ENCODE results near the gene SLC22A3. TPM values are rescaled to one million over a fixed set of nuclear protein-coding genes. Genes with fewer than 3 reads are reported as not detected.

Gene SLC22A3
- total and polyA plus RNA-seq, 2 experiments from 2014 or later = 34.9 to 40.3 TPM

GRCh38 chr6:160437775-160438174 is 89.6 kb downstream of the SLC22A3 start:
- TF ChIP-seq EZH2phosphoT487 (IDR thresholded peaks at IDR 0.05; ENCODE audit: low read depth, severe bottlenecking, unreplicated experiment) (no peak), EZH2 (IDR thresholded peaks at IDR 0.05; ENCODE audit: borderline replicate concordance) (no peak), CTCF (IDR thresholded peaks at IDR 0.05; ENCODE audit: poor library complexity) (no peak)
- Histone ChIP-seq H3K36me3 (replicated peaks; ENCODE audit: insufficient read depth, low read depth) (no peaks in the 10 kb centered on the region), H3K4me1 (ENCODE audit: insufficient read depth) (no peaks in the 10 kb centered on the region), H3K4me2 (no peak overlapping the region), H3K4me3 (no peak overlapping the region), H2AFZ (no peak overlapping the region), H3K27me3 (no peaks in the 10 kb centered on the region), H3K27ac (no peak overlapping the region), H3K9me2 (replicated peaks; ENCODE audit: insufficient read depth) (no peaks in the 10 kb centered on the region), H3K9me3 (ENCODE audit: low read depth) (no peaks in the 10 kb centered on the region), H4K20me1 (ENCODE audit: insufficient read depth, poor library complexity, severe bottlenecking) (no peaks in the 10 kb centered on the region), H3K79me2 (no peaks in the 10 kb centered on the region)
- 86% methylated on average over 4 of the region's 4 CpGs for WGBS (ENCODE audit: low lambda C conversion rate, missing lambda C conversion rate)
- DNase-seq (ENCODE audit: low spot score) = no peak

GRCh38 chr6:160438481-160438880 is 90.3 kb downstream of the SLC22A3 start:
- Histone ChIP-seq H3K9me2 (replicated peaks; ENCODE audit: insufficient read depth) (no peaks in the 10 kb centered on the region), H3K4me1 (ENCODE audit: insufficient read depth) (no peaks in the 10 kb centered on the region), H2AFZ (no peak overlapping the region), H3K4me3 (no peak overlapping the region), H3K27ac (no peak overlapping the region), H3K36me3 (replicated peaks; ENCODE audit: insufficient read depth, low read depth) (no peaks in the 10 kb centered on the region), H3K79me2 (no peaks in the 10 kb centered on the region), H3K4me2 (no peak overlapping the region), H3K27me3 (no peaks in the 10 kb centered on the region), H4K20me1 (ENCODE audit: insufficient read depth, poor library complexity, severe bottlenecking) (no peaks in the 10 kb centered on the region), H3K9me3 (ENCODE audit: low read depth) (no peaks in the 10 kb centered on the region)
- no peak for TF ChIP-seq EZH2phosphoT487 (IDR thresholded peaks at IDR 0.05; ENCODE audit: low read depth, severe bottlenecking, unreplicated experiment)
- TF ChIP-seq EZH2 (IDR thresholded peaks at IDR 0.05; ENCODE audit: borderline replicate concordance) = no peak
- TF ChIP-seq CTCF (IDR thresholded peaks at IDR 0.05; ENCODE audit: poor library complexity) = no peak
- WGBS (ENCODE audit: low lambda C conversion rate, missing lambda C conversion rate) = 65% methylated on average over 4 of the region's 4 CpGs
- no peak for DNase-seq (ENCODE audit: low spot score)

- H3K27ac ChIP-seq = no peak overlapping the region
- no peaks in the 10 kb centered on the region for H3K9me3 ChIP-seq (ENCODE audit: low read depth)
- 61% methylated on average over 5 of the region's 5 CpGs for WGBS (ENCODE audit: low lambda C conversion rate, missing lambda C conversion rate)
- no peaks in the 10 kb centered on the region for H3K36me3 ChIP-seq (replicated peaks; ENCODE audit: insufficient read depth, low read depth)
- H3K9me2 ChIP-seq (replicated peaks; ENCODE audit: insufficient read depth) = no peaks in the 10 kb centered on the region
- H3K4me3 ChIP-seq = no peak overlapping the region
- no peak for DNase-seq (ENCODE audit: low spot score)
- H2AFZ ChIP-seq = no peak overlapping the region
- no peaks in the 10 kb centered on the region for H4K20me1 ChIP-seq (ENCODE audit: insufficient read depth, poor library complexity, severe bottlenecking)
- H3K79me2 ChIP-seq = no peaks in the 10 kb centered on the region
- no peaks in the 10 kb centered on the region for H3K27me3 ChIP-seq
- no peak overlapping the region for H3K4me2 ChIP-seq
- TF ChIP-seq CTCF (IDR thresholded peaks at IDR 0.05; ENCODE audit: poor library complexity) = no peak
- no peak for TF ChIP-seq EZH2phosphoT487 (IDR thresholded peaks at IDR 0.05; ENCODE audit: low read depth, severe bottlenecking, unreplicated experiment)
- TF ChIP-seq EZH2 (IDR thresholded peaks at IDR 0.05; ENCODE audit: borderline replicate concordance) = no peak
- no peaks in the 10 kb centered on the region for H3K4me1 ChIP-seq (ENCODE audit: insufficient read depth)
Observed at GRCh38 chr6:160439751-160440150, 91.6 kb downstream of the SLC22A3 start.

- Histone ChIP-seq H2AFZ (no peak overlapping the region), H3K79me2 (no peaks in the 10 kb centered on the region), H3K27me3 (no peaks in the 10 kb centered on the region), H3K4me2 (no peak overlapping the region), H3K9me2 (replicated peaks; ENCODE audit: insufficient read depth) (no peaks in the 10 kb centered on the region), H3K9me3 (ENCODE audit: low read depth) (no peaks in the 10 kb centered on the region), H4K20me1 (ENCODE audit: insufficient read depth, poor library complexity, severe bottlenecking) (no peaks in the 10 kb centered on the region), H3K27ac (no peak overlapping the region), H3K4me1 (ENCODE audit: insufficient read depth) (no peaks in the 10 kb centered on the region), H3K36me3 (replicated peaks; ENCODE audit: insufficient read depth, low read depth) (no peaks in the 10 kb centered on the region), H3K4me3 (no peak overlapping the region)
- 87% methylated on average over 5 of the region's 5 CpGs for WGBS (ENCODE audit: low lambda C conversion rate, missing lambda C conversion rate)
- no peak for DNase-seq (ENCODE audit: low spot score)
- no peak for TF ChIP-seq EZH2phosphoT487 (IDR thresholded peaks at IDR 0.05; ENCODE audit: low read depth, severe bottlenecking, unreplicated experiment)
- no peak for TF ChIP-seq EZH2 (IDR thresholded peaks at IDR 0.05; ENCODE audit: borderline replicate concordance)
- no peak for TF ChIP-seq CTCF (IDR thresholded peaks at IDR 0.05; ENCODE audit: poor library complexity)
Observed at GRCh38 chr6:160442151-160442550, 94.0 kb downstream of the SLC22A3 start.

Measured in hepatocyte (in vitro differentiated cells).